Measurements from ENCODE around the gene NOL4L.

GRCh38 chr20:32609993-32610392 is 24.9 kb upstream of the NOL4L start:
- TF ChIP-seq, protein P1, sequence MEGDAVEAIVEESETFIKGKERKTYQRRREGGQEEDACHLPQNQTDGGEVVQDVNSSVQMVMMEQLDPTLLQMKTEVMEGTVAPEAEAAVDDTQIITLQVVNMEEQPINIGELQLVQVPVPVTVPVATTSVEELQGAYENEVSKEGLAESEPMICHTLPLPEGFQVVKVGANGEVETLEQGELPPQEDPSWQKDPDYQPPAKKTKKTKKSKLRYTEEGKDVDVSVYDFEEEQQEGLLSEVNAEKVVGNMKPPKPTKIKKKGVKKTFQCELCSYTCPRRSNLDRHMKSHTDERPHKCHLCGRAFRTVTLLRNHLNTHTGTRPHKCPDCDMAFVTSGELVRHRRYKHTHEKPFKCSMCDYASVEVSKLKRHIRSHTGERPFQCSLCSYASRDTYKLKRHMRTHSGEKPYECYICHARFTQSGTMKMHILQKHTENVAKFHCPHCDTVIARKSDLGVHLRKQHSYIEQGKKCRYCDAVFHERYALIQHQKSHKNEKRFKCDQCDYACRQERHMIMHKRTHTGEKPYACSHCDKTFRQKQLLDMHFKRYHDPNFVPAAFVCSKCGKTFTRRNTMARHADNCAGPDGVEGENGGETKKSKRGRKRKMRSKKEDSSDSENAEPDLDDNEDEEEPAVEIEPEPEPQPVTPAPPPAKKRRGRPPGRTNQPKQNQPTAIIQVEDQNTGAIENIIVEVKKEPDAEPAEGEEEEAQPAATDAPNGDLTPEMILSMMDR (IDR thresholded peaks at IDR 0.05): no peak
- no peak for TF ChIP-seq EP300 (IDR thresholded peaks at IDR 0.05)
- no peak for TF ChIP-seq POLR2A (IDR thresholded peaks at IDR 0.05)
